Mesenchymal stem cell (in vitro differentiated cells and primary cell): ENCODE measurements around the gene ETS1.

Experiments
- DNase-seq: peaks from one replicate; pipeline ENCODE4 v3.0.0-alpha.2; 2013
- H2AFZ ChIP-seq: one replicate; pipeline ENCODE4 v1.6.1; 2013; ENCODE audit warnings: low read depth, mild to moderate bottlenecking, control low read depth, inconsistent platforms, low read length, moderate library complexity
- H2AK5ac ChIP-seq: 2 replicates; pipeline ENCODE4 v1.6.1; 2013; ENCODE audit warnings: low read length, moderate library complexity, mild to moderate bottlenecking, inconsistent platforms; ENCODE audit not compliant: severe bottlenecking
- H2BK120ac ChIP-seq: one replicate; pipeline ENCODE4 v1.6.1; 2013; ENCODE audit warnings: low read depth, mild to moderate bottlenecking, inconsistent platforms, low read length, moderate library complexity
- H2BK12ac ChIP-seq, 2 experiments: one replicate each; pipeline ENCODE4 v1.6.1; 2013; ENCODE audit warnings: inconsistent platforms in 2 of 2, low read length in 2 of 2, mild to moderate bottlenecking in 2 of 2, moderate library complexity in 2 of 2, control low read depth in 1 of 2
- H2BK15ac ChIP-seq: one replicate; pipeline ENCODE4 v1.6.1; 2013; ENCODE audit warnings: mild to moderate bottlenecking, low read depth, inconsistent platforms; ENCODE audit not compliant: poor library complexity, severe bottlenecking
- H2BK5ac ChIP-seq: 2 replicates; pipeline ENCODE4 v1.6.1; 2013; ENCODE audit warnings: low read depth, mild to moderate bottlenecking, low read length, control low read depth, inconsistent platforms; ENCODE audit not compliant: poor library complexity, severe bottlenecking
- H3K14ac ChIP-seq, 2 experiments: one replicate each; pipeline ENCODE4 v1.6.1; 2013; ENCODE audit warnings: inconsistent platforms in 2 of 2, low read length in 2 of 2, control low read depth in 1 of 2, mild to moderate bottlenecking in 1 of 2, moderate library complexity in 1 of 2
- H3K18ac ChIP-seq, 2 experiments: one replicate each; pipeline ENCODE4 v1.6.1; 2013; ENCODE audit warnings: inconsistent platforms in 2 of 2, low read length in 2 of 2, control low read depth in 1 of 2, low read depth in 1 of 2, mild to moderate bottlenecking in 1 of 2
- H3K23ac ChIP-seq, 2 experiments: one replicate each; pipeline ENCODE4 v1.6.1; 2013; ENCODE audit warnings: inconsistent platforms in 2 of 2, low read length in 2 of 2, mild to moderate bottlenecking in 2 of 2, moderate library complexity in 2 of 2, control low read depth in 1 of 2
- H3K27ac ChIP-seq: 2 replicates; pipeline ENCODE4 v1.5.1; 2013; ENCODE audit warnings: mild to moderate bottlenecking, moderate library complexity, low read length, control low read depth, inconsistent platforms; ENCODE audit not compliant: poor library complexity, severe bottlenecking
- H3K27me3 ChIP-seq, 2 experiments: 2 replicates each; pipeline versions ENCODE4 v1.6.1 to v1.7.0; 2013; ENCODE audit warnings: low read length in 2 of 2, mild to moderate bottlenecking in 2 of 2, moderate library complexity in 2 of 2, control low read depth in 1 of 2, inconsistent platforms in 1 of 2; ENCODE audit not compliant: control insufficient read depth in 1 of 2, insufficient read depth in 1 of 2
- H3K36me3 ChIP-seq, 2 experiments: 2 replicates each; pipeline versions ENCODE4 v1.6.1 to v1.7.0; 2013; ENCODE audit warnings: low read length in 2 of 2, control low read depth in 1 of 2, inconsistent platforms in 1 of 2, low read depth in 1 of 2, mild to moderate bottlenecking in 1 of 2; ENCODE audit not compliant: insufficient read depth in 2 of 2, control insufficient read depth in 1 of 2
- H3K4ac ChIP-seq, 2 experiments: one replicate each; pipeline ENCODE4 v1.6.1; 2013; ENCODE audit warnings: inconsistent platforms in 2 of 2, low read length in 2 of 2, mild to moderate bottlenecking in 2 of 2, moderate library complexity in 2 of 2, control low read depth in 1 of 2, low read depth in 1 of 2
- H3K4me1 ChIP-seq: 2 replicates; pipeline ENCODE4 v1.6.1; 2013; ENCODE audit warnings: low read depth, low read length, control low read depth; ENCODE audit not compliant: control insufficient read depth, insufficient read depth
- H3K4me2 ChIP-seq: 2 replicates; pipeline ENCODE4 v1.6.1; 2013; ENCODE audit warnings: low read length, mild to moderate bottlenecking, inconsistent platforms; ENCODE audit not compliant: poor library complexity, severe bottlenecking
- H3K4me3 ChIP-seq, 2 experiments: 2 replicates each; pipeline versions ENCODE4 v1.5.1 to v1.7.0; 2013; ENCODE audit warnings: low read length in 2 of 2, mild to moderate bottlenecking in 2 of 2, control low read depth in 1 of 2, low read depth in 1 of 2; ENCODE audit not compliant: insufficient read depth in 1 of 2
- H3K79me1 ChIP-seq: replicated peaks from 2 replicates; pipeline ENCODE4 v1.6.1; 2013; ENCODE audit warnings: mild to moderate bottlenecking, control low read depth, low read length, inconsistent platforms; ENCODE audit not compliant: poor library complexity, severe bottlenecking
- H3K9ac ChIP-seq: 2 replicates; pipeline ENCODE4 v1.7.0; 2013; ENCODE audit warnings: mild to moderate bottlenecking, low read length, moderate library complexity
- H3K9me3 ChIP-seq: 2 replicates; pipeline ENCODE4 v1.7.0; 2013; ENCODE audit warnings: mild to moderate bottlenecking, low read length; ENCODE audit not compliant: control insufficient read depth
- H4K8ac ChIP-seq: one replicate; pipeline ENCODE4 v1.6.1; 2013; ENCODE audit warnings: inconsistent platforms, mild to moderate bottlenecking, low read length, moderate library complexity
- H4K91ac ChIP-seq: one replicate; pipeline ENCODE4 v1.6.1; 2013; ENCODE audit warnings: mild to moderate bottlenecking, low read length, inconsistent platforms
- WGBS: methylation state at CpG from one replicate; pipeline ENCODE4 v1.1.7; 2013; ENCODE audit warnings: mixed read lengths; 5-methylcytosine and 5-hydroxymethylcytosine counted together

Gene ETS1

GRCh38 chr11:128576555-128576954 is 10.8 kb downstream of the ETS1 start:
- H3K9ac ChIP-seq: no peak overlapping the region
- WGBS: 41% methylated on average over 8 of the region's 8 CpGs
- H4K91ac ChIP-seq: peak overlapping the region; percentile 43
- H3K36me3 ChIP-seq: no peaks in the 10 kb centered on the region
- peak overlapping the region in 1 of 2 experiments; percentile 14 for H3K14ac ChIP-seq
- no peaks in the 10 kb centered on the region for H3K9me3 ChIP-seq
- peak overlapping the region; percentile 45 to 71 for H3K18ac ChIP-seq
- H3K27me3 ChIP-seq: peaks cover 0 to 11% of the 10 kb centered on the region in 2 experiments
- H2BK5ac ChIP-seq: no peak overlapping the region
- H3K4me1 ChIP-seq: no peaks in the 10 kb centered on the region
- no peak overlapping the region for H2BK15ac ChIP-seq
- H4K8ac ChIP-seq: no peak overlapping the region
- no peak overlapping the region for H3K23ac ChIP-seq
- H2BK120ac ChIP-seq: no peak overlapping the region
- no peak overlapping the region for H3K27ac ChIP-seq
- no peak overlapping the region for H3K4me3 ChIP-seq
- no peaks in the 10 kb centered on the region for H3K79me1 ChIP-seq
- DNase-seq: no peak
- peak overlapping the region; percentile 11 to 70 for H2BK12ac ChIP-seq
- no peak overlapping the region for H2AK5ac ChIP-seq
- H3K4ac ChIP-seq: no peak overlapping the region
- no peak overlapping the region for H2AFZ ChIP-seq
- no peak overlapping the region for H3K4me2 ChIP-seq

- Histone ChIP-seq H4K8ac (no peak overlapping the region), H2BK5ac (no peak overlapping the region), H3K9ac (no peak overlapping the region), H2BK15ac (no peak overlapping the region), H2BK12ac (no peak overlapping the region), H3K4me2 (no peak overlapping the region), H2BK120ac (no peak overlapping the region), H3K23ac (no peak overlapping the region), H3K27ac (no peak overlapping the region), H3K9me3 (no peaks in the 10 kb centered on the region), H3K4me1 (no peaks in the 10 kb centered on the region), H3K79me1 (no peaks in the 10 kb centered on the region), H4K91ac (no peak overlapping the region), H2AK5ac (no peak overlapping the region), H3K4ac (no peak overlapping the region), H3K4me3 (no peak overlapping the region), H3K18ac (peak overlapping the region in 1 of 2 experiments; percentile 12), H3K27me3 (peaks cover 0 to 11% of the 10 kb centered on the region in 2 experiments), H3K36me3 (no peaks in the 10 kb centered on the region), H2AFZ (no peak overlapping the region), H3K14ac (no peak overlapping the region)
- peak; percentile 82 for DNase-seq
- 10% methylated on average over 4 of the region's 4 CpGs for WGBS
These were observed 11.4 kb downstream of the ETS1 start for GRCh38 chr11:128575961-128576350.

- Histone ChIP-seq H3K9me3 (no peaks in the 10 kb centered on the region), H3K36me3 (no peaks in the 10 kb centered on the region), H3K79me1 (no peaks in the 10 kb centered on the region), H2BK120ac (no peak overlapping the region), H3K9ac (no peak overlapping the region), H3K23ac (no peak overlapping the region), H4K8ac (no peak overlapping the region), H3K4me2 (no peak overlapping the region), H3K27ac (no peak overlapping the region), H3K14ac (no peak overlapping the region), H2AK5ac (no peak overlapping the region), H3K27me3 (peaks cover 0 to 11% of the 10 kb centered on the region in 2 experiments), H3K4me1 (no peaks in the 10 kb centered on the region), H4K91ac (no peak overlapping the region), H2BK5ac (no peak overlapping the region), H3K18ac (peak overlapping the region in 1 of 2 experiments; percentile 67), H2BK15ac (no peak overlapping the region), H2BK12ac (no peak overlapping the region), H2AFZ (no peak overlapping the region), H3K4me3 (no peak overlapping the region), H3K4ac (no peak overlapping the region)
- no peak for DNase-seq
- 23% methylated on average over 2 of the region's 9 CpGs for WGBS
These were observed 12.0 kb downstream of the ETS1 start for GRCh38 chr11:128575174-128575960.

- 84% methylated on average over 1 of the region's 2 CpGs for WGBS
- Histone ChIP-seq H3K4me2 (no peak overlapping the region), H3K4me1 (no peaks in the 10 kb centered on the region), H4K91ac (no peak overlapping the region), H2AFZ (no peak overlapping the region), H2BK5ac (no peak overlapping the region), H3K36me3 (no peaks in the 10 kb centered on the region), H3K27ac (no peak overlapping the region), H3K9ac (no peak overlapping the region), H2BK120ac (no peak overlapping the region), H2AK5ac (no peak overlapping the region), H3K27me3 (peaks cover 0 to 11% of the 10 kb centered on the region in 2 experiments), H3K18ac (no peak overlapping the region), H3K4me3 (no peak overlapping the region), H3K79me1 (no peaks in the 10 kb centered on the region), H4K8ac (no peak overlapping the region), H3K4ac (no peak overlapping the region), H3K14ac (no peak overlapping the region), H2BK12ac (no peak overlapping the region), H3K9me3 (no peaks in the 10 kb centered on the region), H2BK15ac (no peak overlapping the region), H3K23ac (no peak overlapping the region)
- peak; percentile 61 for DNase-seq
These were observed 12.8 kb downstream of the ETS1 start for GRCh38 chr11:128574576-128575011.
